Neuronal stem cell (in vitro differentiated cells): ENCODE data around the gene IL16. TPM values are rescaled to one million over a fixed set of nuclear protein-coding genes. Genes with fewer than 3 reads are reported as not detected.

Experiments used
- DNase-seq: peaks from one replicate; pipeline ENCODE4 v3.0.0-alpha.2; 2013; ENCODE audit warnings: low spot score
- H2AFZ ChIP-seq: one replicate; pipeline ENCODE4 v1.6.1; 2013; ENCODE audit warnings: mild to moderate bottlenecking, low read length, inconsistent platforms
- H2AK5ac ChIP-seq: 2 replicates; pipeline ENCODE4 v1.6.1; 2013; ENCODE audit warnings: low read depth, mild to moderate bottlenecking, inconsistent platforms, low read length, moderate library complexity, mixed read lengths
- H2BK120ac ChIP-seq: 2 replicates; pipeline ENCODE4 v1.6.1; 2013; ENCODE audit warnings: low read depth, mild to moderate bottlenecking, inconsistent platforms, low read length, moderate library complexity, mixed read lengths
- H2BK12ac ChIP-seq: one replicate; pipeline ENCODE4 v1.6.1; 2013; ENCODE audit warnings: low read length, inconsistent platforms
- H2BK15ac ChIP-seq: 2 replicates; pipeline ENCODE4 v1.6.1; 2013; ENCODE audit warnings: mild to moderate bottlenecking, low read length, inconsistent platforms, mixed read lengths
- H2BK5ac ChIP-seq: one replicate; pipeline ENCODE4 v1.6.1; 2013; ENCODE audit warnings: inconsistent platforms, mild to moderate bottlenecking, low read length, moderate library complexity
- H3K14ac ChIP-seq: one replicate; pipeline ENCODE4 v1.6.1; 2013; ENCODE audit warnings: low read length, inconsistent platforms
- H3K18ac ChIP-seq: 2 replicates; pipeline ENCODE4 v1.6.1; 2013; ENCODE audit warnings: low read length, inconsistent platforms
- H3K23ac ChIP-seq: 2 replicates; pipeline ENCODE4 v1.6.1; 2013; ENCODE audit warnings: low read depth, mild to moderate bottlenecking, mixed read lengths, low read length, inconsistent platforms; ENCODE audit not compliant: poor library complexity
- H3K27ac ChIP-seq: replicated peaks from 3 replicates; pipeline ENCODE4 v1.5.1; 2013; ENCODE audit warnings: low read length, inconsistent platforms
- H3K27me3 ChIP-seq, 3 experiments: 2 replicates each; pipeline ENCODE4 v1.6.1; 2013; ENCODE audit warnings: low read length in 3 of 3, mild to moderate bottlenecking in 2 of 3, inconsistent platforms in 1 of 3, low read depth in 1 of 3, mixed read lengths in 1 of 3, moderate library complexity in 1 of 3; ENCODE audit not compliant: control insufficient read depth in 3 of 3, insufficient read depth in 3 of 3
- H3K36me3 ChIP-seq, 2 donors: replicated peaks in 1 of 2; 2 replicates each; pipeline ENCODE4 v1.6.1; 2013; ENCODE audit warnings: low read length in 2 of 2; ENCODE audit not compliant: control insufficient read depth in 2 of 2, insufficient read depth in 2 of 2
- H3K4ac ChIP-seq: 2 replicates; pipeline ENCODE4 v1.6.1; 2013; ENCODE audit warnings: inconsistent platforms, mild to moderate bottlenecking, low read length, moderate library complexity
- H3K4me1 ChIP-seq, 2 donors: 1 replicate in 1 of 2; 2 replicates in 1 of 2; pipeline ENCODE4 v1.6.1; 2013; ENCODE audit warnings: low read length in 2 of 2, low read depth in 1 of 2; ENCODE audit not compliant: control insufficient read depth in 2 of 2, insufficient read depth in 1 of 2
- H3K4me2 ChIP-seq: one replicate; pipeline ENCODE4 v1.6.1; 2013; ENCODE audit warnings: mild to moderate bottlenecking, low read length, inconsistent platforms; ENCODE audit not compliant: insufficient read depth, poor library complexity, severe bottlenecking
- H3K4me3 ChIP-seq, 2 donors: 2 replicates each; pipeline ENCODE4 v1.5.1; 2013; ENCODE audit warnings: low read length in 2 of 2, mild to moderate bottlenecking in 2 of 2, inconsistent platforms in 1 of 2, moderate library complexity in 1 of 2
- H3K79me1 ChIP-seq: one replicate; pipeline ENCODE4 v1.6.1; 2013; ENCODE audit warnings: low read depth, mild to moderate bottlenecking, inconsistent platforms, low read length, moderate library complexity
- H3K9ac ChIP-seq: one replicate; pipeline ENCODE4 v1.6.1; 2013; ENCODE audit warnings: mild to moderate bottlenecking, low read depth, low read length, inconsistent platforms; ENCODE audit not compliant: poor library complexity
- H3K9me3 ChIP-seq, 2 donors: replicated peaks in 1 of 2; 2 replicates each; pipeline versions ENCODE3 to v1.6.1; 2013; ENCODE audit warnings: low read length in 2 of 2, mild to moderate bottlenecking in 2 of 2, inconsistent platforms in 1 of 2, low read depth in 1 of 2, mixed read lengths in 1 of 2, moderate library complexity in 1 of 2; ENCODE audit not compliant: control insufficient read depth in 2 of 2, insufficient read depth in 1 of 2
- H4K8ac ChIP-seq: one replicate; pipeline ENCODE4 v1.6.1; 2013; ENCODE audit warnings: low read depth, mild to moderate bottlenecking, inconsistent platforms, low read length, moderate library complexity
- H4K91ac ChIP-seq: one replicate; pipeline ENCODE4 v1.6.1; 2013; ENCODE audit warnings: low read length, low read depth, mild to moderate bottlenecking, inconsistent platforms; ENCODE audit not compliant: poor library complexity
- WGBS, 2 donors: extraction: QIAGEN DNeasy Blood & Tissue Kit; methylation state at CpG; one replicate each; pipeline ENCODE4 v1.1.7; 2013; ENCODE audit warnings: missing lambda C conversion rate in 2 of 2, mixed read lengths in 1 of 2; ENCODE audit not compliant: insufficient read length in 2 of 2, insufficient replicate concordance in 1 of 2; ENCODE audit errors: extremely low coverage in 2 of 2; 5-methylcytosine and 5-hydroxymethylcytosine counted together
- polyA plus RNA-seq, 2 experiments: library from polyadenylated mRNA; stranded (reverse); fragments of 200-250 nt; gene quantifications; one replicate each; pipeline ENCODE4 v1.2.3, GENCODE V29; 2013

Gene IL16
- polyA plus RNA-seq (2013, experiment 1 of 2), result 0.03 TPM
- 0.01 TPM for polyA plus RNA-seq (2013, experiment 2 of 2)

- H2AK5ac ChIP-seq, result peak within 1 kb of the TSS; percentile 13
- H3K79me1 ChIP-seq, result no peaks in the 10 kb centered on the region
- no peak within 1 kb of the TSS for H3K9ac ChIP-seq
- no peak within 1 kb of the TSS for H4K8ac ChIP-seq
- H3K23ac ChIP-seq, result no peak within 1 kb of the TSS
- H4K91ac ChIP-seq, result no peak within 1 kb of the TSS
- no peak within 1 kb of the TSS for H3K4me3 ChIP-seq
- no peak within 1 kb of the TSS for H3K4ac ChIP-seq
- no peak within 1 kb of the TSS for H2BK120ac ChIP-seq
- no peaks in the 10 kb centered on the region for H3K27me3 ChIP-seq
- no peak within 1 kb of the TSS for H3K4me2 ChIP-seq
- no peak within 1 kb of the TSS for H3K14ac ChIP-seq
- peak within 1 kb of the TSS; percentile 51 for H2BK12ac ChIP-seq
- no peak for DNase-seq
- H3K36me3 ChIP-seq, result no peaks in the 10 kb centered on the region
- H3K4me1 ChIP-seq, result peaks cover 0 to 15% of the 10 kb centered on the region in 2 donors
- no peak within 1 kb of the TSS for H2BK5ac ChIP-seq
- no peak within 1 kb of the TSS for H2AFZ ChIP-seq
- no peak within 1 kb of the TSS for H3K27ac ChIP-seq
- no peaks in the 10 kb centered on the region for H3K9me3 ChIP-seq
- H3K18ac ChIP-seq, result peak within 1 kb of the TSS; percentile 25
- no CpG with 5 or more reads among the region's 16 CpGs for WGBS, 2 donors
- peak within 1 kb of the TSS; percentile 51 for H2BK15ac ChIP-seq
Observed at GRCh38 chr15:81196576-81197254, at the start of gene IL16. IL16 (plus strand) TSS chr15:81196879; CDS start chr15:81225400, 28,521 bp downstream.

GRCh38 chr15:81151389-81151788 lies 45.3 kb upstream of the IL16 start:
- Histone ChIP-seq H3K4me2 (no peak overlapping the region), H3K4me3 (no peak overlapping the region), H2BK5ac (no peak overlapping the region), H3K9ac (no peak overlapping the region), H3K18ac (peak overlapping the region; percentile 19), H2BK120ac (no peak overlapping the region), H3K23ac (no peak overlapping the region), H4K8ac (no peak overlapping the region), H2AFZ (no peak overlapping the region), H2AK5ac (no peak overlapping the region), H3K14ac (no peak overlapping the region), H2BK12ac (no peak overlapping the region), H3K27ac (no peak overlapping the region), H3K4ac (no peak overlapping the region), H3K27me3 (no peaks in the 10 kb centered on the region), H3K36me3 (no peaks in the 10 kb centered on the region), H4K91ac (no peak overlapping the region), H3K9me3 (no peaks in the 10 kb centered on the region), H3K4me1 (no peaks in the 10 kb centered on the region), H3K79me1 (no peaks in the 10 kb centered on the region), H2BK15ac (no peak overlapping the region)
- no peak for DNase-seq
- no CpG with 5 or more reads among the region's 7 CpGs for WGBS, 2 donors

DNA sequence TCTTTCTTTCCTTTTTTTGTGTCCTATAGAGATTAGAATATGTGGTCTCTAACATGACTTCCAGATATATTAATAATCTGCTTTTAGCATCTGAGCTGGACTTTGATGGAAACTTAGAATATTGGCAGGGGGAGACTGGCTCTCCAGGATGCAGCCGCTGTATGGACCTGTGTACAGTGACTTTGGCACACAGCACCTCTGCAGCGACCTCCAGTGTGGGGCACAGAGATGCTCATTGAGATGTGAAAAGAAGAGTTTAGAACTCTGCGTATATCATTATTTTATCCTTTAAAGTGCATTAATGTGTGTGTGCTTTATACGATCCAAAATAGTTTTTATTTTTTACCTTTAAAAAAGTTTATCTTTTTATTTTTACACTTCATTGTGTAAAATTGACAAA lies 44.3 kb upstream of the IL16 start:
- no peak overlapping the region for H3K14ac ChIP-seq

DNA sequence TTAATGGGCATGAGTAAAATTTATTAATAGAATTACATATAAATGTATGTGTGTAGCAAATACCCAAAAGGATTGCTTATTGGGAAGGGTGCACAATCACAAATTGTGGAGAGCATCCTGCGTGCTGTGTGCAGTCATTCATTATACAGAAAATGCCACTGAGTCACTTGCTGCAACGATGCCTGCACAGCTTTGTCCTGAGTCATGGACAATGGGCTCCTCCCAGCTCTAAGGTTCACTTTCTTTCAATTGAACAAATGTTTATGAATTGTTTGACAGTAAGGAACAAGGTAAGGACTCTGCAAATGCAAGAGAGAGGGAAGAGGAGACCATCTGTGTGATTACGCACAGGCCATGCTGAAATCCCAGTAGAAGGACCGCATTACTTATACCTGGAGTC lies 43.9 kb upstream of the IL16 start:
- H3K4me1 ChIP-seq, result no peaks in the 10 kb centered on the region

More for the DNA sequence above, 44.3 kb upstream of the IL16 start:
- no peak overlapping the region for H3K27ac ChIP-seq
- no peak overlapping the region for H3K9ac ChIP-seq
- H3K36me3 ChIP-seq, result no peaks in the 10 kb centered on the region
- WGBS, 2 donors, result no CpG with 5 or more reads among the region's 4 CpGs
- no peak overlapping the region for H3K4me3 ChIP-seq
- H3K27me3 ChIP-seq, result no peaks in the 10 kb centered on the region
- DNase-seq, result no peak
- H3K18ac ChIP-seq, result no peak overlapping the region
- H3K4me2 ChIP-seq, result no peak overlapping the region
- H2BK120ac ChIP-seq, result no peak overlapping the region
- no peak overlapping the region for H2BK5ac ChIP-seq
- no peaks in the 10 kb centered on the region for H3K9me3 ChIP-seq
- no peaks in the 10 kb centered on the region for H3K4me1 ChIP-seq
- no peak overlapping the region for H2BK12ac ChIP-seq
- no peak overlapping the region for H2BK15ac ChIP-seq
- no peak overlapping the region for H2AK5ac ChIP-seq
- no peak overlapping the region for H2AFZ ChIP-seq
- no peaks in the 10 kb centered on the region for H3K79me1 ChIP-seq
- H3K4ac ChIP-seq, result no peak overlapping the region
- no peak overlapping the region for H3K23ac ChIP-seq
- no peak overlapping the region for H4K91ac ChIP-seq
- no peak overlapping the region for H4K8ac ChIP-seq

More for the DNA sequence above, 43.9 kb upstream of the IL16 start:
- Histone ChIP-seq H3K27ac (no peak overlapping the region), H4K8ac (no peak overlapping the region), H3K18ac (no peak overlapping the region), H3K4ac (no peak overlapping the region), H3K23ac (no peak overlapping the region), H2BK5ac (no peak overlapping the region), H4K91ac (no peak overlapping the region), H3K4me3 (no peak overlapping the region), H3K4me2 (no peak overlapping the region), H2BK15ac (no peak overlapping the region), H3K36me3 (no peaks in the 10 kb centered on the region), H2BK12ac (no peak overlapping the region), H3K9me3 (no peaks in the 10 kb centered on the region), H2AFZ (no peak overlapping the region), H2AK5ac (no peak overlapping the region), H3K27me3 (no peaks in the 10 kb centered on the region), H3K9ac (no peak overlapping the region), H3K14ac (no peak overlapping the region), H2BK120ac (no peak overlapping the region), H3K79me1 (no peaks in the 10 kb centered on the region)
- DNase-seq, result no peak
- WGBS, 2 donors, result no CpG with 5 or more reads among the region's 4 CpGs
